GM18526 (cell line): ENCODE measurements around the gene SAMD8.

Experiments
- POLR2A ChIP-seq: IDR thresholded peaks from 3 replicates; pipeline ENCODE4 v1.6.1; 2011; ENCODE audit not compliant: insufficient read length; ENCODE audit errors: extremely low read depth

SAMD8 gene

GRCh38 chr10:75159519-75159918, 48.1 kb downstream of the SAMD8 start:
- no peak for TF ChIP-seq POLR2A

GRCh38 chr10:75165684-75166622, 54.5 kb downstream of the SAMD8 start:
- no peak for TF ChIP-seq POLR2A

DNA sequence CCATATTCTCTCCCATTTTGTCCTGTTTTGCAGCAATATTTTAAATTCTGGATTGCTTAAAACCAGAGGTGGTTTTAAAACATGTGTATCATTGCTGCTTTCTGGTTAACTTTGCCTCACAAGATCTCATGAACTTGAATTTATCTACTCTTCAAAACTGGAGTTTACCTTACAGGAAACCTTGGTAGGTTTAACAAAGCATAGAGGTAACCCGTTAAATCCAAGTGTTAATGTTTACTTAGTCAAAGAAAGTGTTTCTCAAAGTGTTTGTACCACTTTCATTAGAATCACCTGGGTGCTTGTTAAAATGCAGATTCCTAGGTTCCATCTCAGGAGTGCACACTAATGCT, 55.1 kb downstream of the SAMD8 start:
- no peak for TF ChIP-seq POLR2A

GRCh38 chr10:75168275-75168674, 56.8 kb downstream of the SAMD8 start:
- no peak for TF ChIP-seq POLR2A

DNA sequence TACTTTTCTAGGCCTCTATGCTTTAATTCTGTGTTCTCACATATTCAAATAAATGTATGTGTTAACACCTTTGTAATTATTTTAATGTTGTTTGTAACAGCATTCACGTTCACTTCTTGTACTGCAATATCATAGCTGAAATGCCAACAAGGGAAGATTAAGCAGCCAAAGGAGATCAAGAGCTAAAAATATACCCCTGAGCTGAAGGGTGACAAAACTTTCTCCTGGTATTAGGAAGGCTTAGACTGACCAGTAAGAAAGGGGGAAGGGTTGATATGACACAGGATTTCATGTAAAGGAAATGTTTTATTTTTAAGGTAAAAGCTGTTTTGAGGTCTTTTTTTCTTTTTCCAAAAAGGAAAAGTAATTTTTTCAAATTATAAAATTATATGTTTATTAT, 58.8 kb downstream of the SAMD8 start:
- no peak for TF ChIP-seq POLR2A

- no peak for TF ChIP-seq POLR2A
Observed at GRCh38 chr10:75175046-75175445, 63.6 kb downstream of the SAMD8 start.

DNA sequence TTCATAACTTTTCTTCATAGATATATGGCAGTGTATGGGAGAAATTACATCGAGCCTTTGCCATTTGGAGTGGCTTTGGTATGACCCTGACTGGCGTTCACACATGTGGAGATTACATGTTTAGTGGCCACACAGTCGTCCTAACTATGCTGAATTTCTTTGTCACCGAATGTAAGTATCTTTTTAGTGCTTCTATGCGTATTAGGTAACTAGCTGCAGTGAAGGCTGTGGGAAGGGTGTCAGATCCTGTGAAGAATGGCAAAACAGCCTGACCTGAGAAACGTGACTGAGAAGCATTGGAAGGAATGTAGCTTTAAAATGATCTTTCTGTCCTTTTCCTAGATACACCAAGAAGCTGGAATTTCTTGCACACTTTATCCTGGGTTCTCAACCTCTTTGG, 64.6 kb downstream of the SAMD8 start:
- no peak for TF ChIP-seq POLR2A

GRCh38 chr10:75176736-75177135, 65.3 kb downstream of the SAMD8 start:
- TF ChIP-seq POLR2A = no peak

DNA sequence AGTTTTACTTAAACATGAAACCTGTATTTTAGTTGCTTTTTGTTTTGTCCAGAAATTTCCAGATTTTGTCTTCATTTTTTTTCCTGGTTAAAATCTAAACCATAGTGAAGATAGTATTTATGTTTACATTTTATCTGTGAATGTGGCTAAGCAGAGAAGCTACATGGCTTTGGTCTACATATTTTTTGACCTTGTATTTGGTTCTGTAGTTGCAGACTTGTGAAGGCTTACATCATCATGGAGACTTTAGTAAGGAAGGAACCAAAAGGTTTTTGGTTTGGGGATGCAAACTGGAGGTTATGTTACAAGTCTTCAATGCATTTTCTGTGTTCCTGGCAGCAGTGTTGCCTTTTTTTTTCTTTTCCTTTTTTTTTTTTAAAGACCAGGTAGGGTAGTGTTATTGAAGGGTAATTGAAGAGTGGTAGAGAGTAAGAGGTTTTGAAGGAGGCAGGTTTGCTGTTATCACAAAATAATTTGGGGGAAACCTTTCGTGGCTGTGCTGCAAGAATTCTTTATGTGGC, 68.3 kb downstream of the SAMD8 start:
- no peak for TF ChIP-seq POLR2A

DNA sequence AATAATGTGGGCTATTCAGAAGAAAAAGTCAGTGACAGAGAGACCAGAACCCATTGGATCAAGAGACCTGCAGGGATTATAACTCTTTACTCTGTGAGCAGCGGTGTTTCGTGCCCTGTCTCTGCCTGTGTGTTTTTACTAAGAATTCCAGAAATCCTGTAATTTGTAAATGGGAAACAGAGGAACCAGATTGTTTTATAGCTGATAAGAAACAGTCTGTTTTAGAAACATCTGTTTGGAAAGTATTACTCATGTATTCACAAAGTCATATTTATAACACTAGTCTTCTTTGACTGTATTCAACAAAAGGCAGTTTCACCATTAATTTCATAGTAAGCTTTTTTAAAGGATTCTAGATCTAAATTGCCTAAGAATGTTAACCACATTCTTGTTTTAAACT, 69.1 kb downstream of the SAMD8 start:
- TF ChIP-seq POLR2A = no peak

- no peak for TF ChIP-seq POLR2A
Observed at GRCh38 chr10:75181073-75181472, 69.6 kb downstream of the SAMD8 start.

- no peak for TF ChIP-seq POLR2A
Observed at GRCh38 chr10:75186310-75186709, 74.9 kb downstream of the SAMD8 start.

GRCh38 chr10:75187961-75188426, 76.5 kb downstream of the SAMD8 start:
- TF ChIP-seq POLR2A = no peak

DNA sequence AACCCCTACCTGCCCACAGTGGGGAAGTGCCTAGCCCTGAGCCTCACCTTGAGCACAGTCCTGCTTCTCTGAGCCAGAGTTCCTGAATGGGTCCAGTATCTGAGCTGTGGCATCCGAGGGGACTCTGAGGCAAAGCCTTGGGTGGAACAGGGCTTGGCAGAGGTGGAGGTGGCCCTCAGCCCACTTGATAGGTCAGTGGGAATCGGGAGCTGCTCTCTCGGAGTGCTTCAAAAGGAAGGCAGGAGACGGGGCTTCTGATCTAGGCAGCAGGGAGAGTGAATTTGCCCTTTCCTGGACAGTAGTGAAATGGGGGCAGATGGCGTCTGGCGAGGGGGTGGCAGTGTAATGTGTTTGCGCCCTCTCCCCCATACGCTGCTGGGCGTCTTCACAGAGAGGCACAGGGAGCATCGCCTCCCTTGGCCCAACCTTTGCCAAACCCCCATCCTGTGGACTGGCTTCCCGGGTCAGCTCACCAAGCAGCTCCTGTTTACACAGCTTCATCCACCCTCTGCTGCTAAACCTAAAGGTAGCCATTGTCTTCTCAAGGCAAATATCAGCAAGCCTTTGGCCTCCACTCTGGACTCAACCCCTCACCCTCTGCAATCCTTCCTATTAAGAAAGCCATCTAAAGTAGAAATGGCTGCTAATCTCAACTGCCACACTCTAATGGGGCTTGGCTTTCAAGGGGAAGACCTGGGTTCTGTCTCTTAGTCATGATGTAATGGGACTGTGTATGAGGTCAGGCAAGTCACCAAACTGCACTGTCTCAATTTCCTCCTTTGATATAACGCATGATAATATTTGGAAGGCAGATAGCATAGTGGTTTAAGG, 78.0 kb downstream of the SAMD8 start:
- no peak for TF ChIP-seq POLR2A

DNA sequence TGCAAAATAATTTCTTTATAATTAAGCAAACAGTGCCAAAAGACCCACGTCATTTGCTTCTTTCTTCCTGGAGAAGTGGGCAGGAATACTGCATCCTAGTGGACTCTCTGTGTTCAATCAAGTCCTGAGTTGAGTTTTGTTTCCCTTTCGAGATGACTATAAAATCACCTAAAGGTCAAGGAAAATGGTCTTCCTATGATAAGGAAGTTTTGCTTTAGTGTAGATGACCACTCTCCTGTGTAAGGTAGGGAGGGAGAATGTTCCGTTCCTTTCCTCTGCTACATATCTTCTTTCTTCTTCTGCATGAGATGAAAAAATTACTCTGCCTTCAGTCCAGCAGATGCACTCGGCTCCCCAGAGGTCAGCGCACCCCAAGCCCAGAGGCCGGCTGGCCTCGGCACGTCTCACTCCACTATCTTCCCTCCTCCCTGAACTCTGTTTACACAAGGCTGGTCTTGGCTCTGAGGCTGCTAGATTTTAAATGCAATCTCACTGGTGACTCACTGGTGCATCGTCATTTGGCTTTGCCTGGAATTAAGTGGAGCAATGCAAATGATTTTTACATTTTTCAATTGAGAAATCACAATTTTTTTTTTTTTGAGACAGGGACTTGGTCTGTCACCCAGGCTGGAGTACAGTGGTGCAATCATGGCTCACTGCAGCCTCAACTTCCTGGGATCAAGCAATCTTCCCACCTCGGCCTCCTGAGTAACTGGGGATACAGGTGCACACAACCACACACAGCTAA, 80.5 kb downstream of the SAMD8 start:
- no peak for TF ChIP-seq POLR2A
